HUES48 (cell line): ENCODE data around the gene SLC4A4.
A peak's percentile ranks its signal among the peaks of the same experiment; 100 is the strongest.

ENCODE experiments used
- H3K27ac ChIP-seq: one replicate; pipeline ENCODE4 v1.7.0; 2013; ENCODE audit warnings: low read depth, low read length, inconsistent platforms
- H3K27me3 ChIP-seq: 2 replicates; pipeline ENCODE4 v1.6.1; 2013; ENCODE audit warnings: mild to moderate bottlenecking, low read length; ENCODE audit not compliant: control insufficient read depth, insufficient read depth
- H3K36me3 ChIP-seq: 2 replicates; pipeline ENCODE4 v1.6.1; 2013; ENCODE audit warnings: low read length; ENCODE audit not compliant: control insufficient read depth, insufficient read depth
- H3K4me1 ChIP-seq: 2 replicates; pipeline ENCODE4 v1.6.1; 2013; ENCODE audit warnings: mild to moderate bottlenecking, low read length; ENCODE audit not compliant: control insufficient read depth, insufficient read depth
- H3K4me3 ChIP-seq: 2 replicates; pipeline ENCODE4 v1.5.1; 2013; ENCODE audit warnings: mild to moderate bottlenecking, low read depth, low read length
- H3K9ac ChIP-seq: 2 replicates; pipeline ENCODE4 v1.6.1; 2013; ENCODE audit warnings: mild to moderate bottlenecking, low read depth, low read length, moderate library complexity
- H3K9me3 ChIP-seq: 2 replicates; pipeline ENCODE4 v1.6.1; 2013; ENCODE audit warnings: low read length; ENCODE audit not compliant: control insufficient read depth, insufficient read depth

SLC4A4 gene

GRCh38 chr4:71338846-71339593 is at the start of gene SLC4A4:
Gene SLC4A4 (plus strand): TSS chr4:71339020.
- no peaks in the 10 kb centered on the region for H3K4me1 ChIP-seq
- no peaks in the 10 kb centered on the region for H3K27me3 ChIP-seq
- no peak within 1 kb of the TSS for H3K9ac ChIP-seq
- no peaks in the 10 kb centered on the region for H3K9me3 ChIP-seq
- H3K36me3 ChIP-seq: no peaks in the 10 kb centered on the region
- H3K27ac ChIP-seq: no peak within 1 kb of the TSS
- no peak within 1 kb of the TSS for H3K4me3 ChIP-seq

GRCh38 chr4:71290074-71290473 is 48.7 kb upstream of the SLC4A4 start:
- Histone ChIP-seq H3K4me1 (no peaks in the 10 kb centered on the region), H3K9ac (no peak overlapping the region), H3K27ac (no peak overlapping the region), H3K27me3 (no peaks in the 10 kb centered on the region), H3K4me3 (no peak overlapping the region), H3K9me3 (no peaks in the 10 kb centered on the region), H3K36me3 (no peaks in the 10 kb centered on the region)

- Histone ChIP-seq H3K9ac (no peak overlapping the region), H3K36me3 (no peaks in the 10 kb centered on the region), H3K4me3 (no peak overlapping the region), H3K9me3 (no peaks in the 10 kb centered on the region), H3K4me1 (no peaks in the 10 kb centered on the region), H3K27ac (no peak overlapping the region), H3K27me3 (no peaks in the 10 kb centered on the region)
Measured at GRCh38 chr4:71290476-71290875, 48.3 kb upstream of the SLC4A4 start.

- Histone ChIP-seq H3K9ac (no peak overlapping the region), H3K9me3 (no peaks in the 10 kb centered on the region), H3K27me3 (no peaks in the 10 kb centered on the region), H3K4me3 (no peak overlapping the region), H3K27ac (no peak overlapping the region), H3K4me1 (no peaks in the 10 kb centered on the region), H3K36me3 (no peaks in the 10 kb centered on the region)
Measured at GRCh38 chr4:71292228-71292627, 46.6 kb upstream of the SLC4A4 start.

GRCh38 chr4:71293705-71294104 is 45.1 kb upstream of the SLC4A4 start:
- H3K9me3 ChIP-seq: no peaks in the 10 kb centered on the region
- H3K4me1 ChIP-seq: no peaks in the 10 kb centered on the region
- H3K27me3 ChIP-seq: no peaks in the 10 kb centered on the region
- no peak overlapping the region for H3K9ac ChIP-seq
- no peak overlapping the region for H3K4me3 ChIP-seq
- no peaks in the 10 kb centered on the region for H3K36me3 ChIP-seq
- no peak overlapping the region for H3K27ac ChIP-seq

GRCh38 chr4:71294301-71294700 is 44.5 kb upstream of the SLC4A4 start:
- Histone ChIP-seq H3K9ac (no peak overlapping the region), H3K9me3 (no peaks in the 10 kb centered on the region), H3K4me1 (no peaks in the 10 kb centered on the region), H3K27me3 (no peaks in the 10 kb centered on the region), H3K4me3 (no peak overlapping the region), H3K27ac (no peak overlapping the region), H3K36me3 (no peaks in the 10 kb centered on the region)

- no peaks in the 10 kb centered on the region for H3K36me3 ChIP-seq
- no peak overlapping the region for H3K4me3 ChIP-seq
- no peaks in the 10 kb centered on the region for H3K9me3 ChIP-seq
- no peak overlapping the region for H3K27ac ChIP-seq
- H3K27me3 ChIP-seq: no peaks in the 10 kb centered on the region
- H3K4me1 ChIP-seq: no peaks in the 10 kb centered on the region
- H3K9ac ChIP-seq: no peak overlapping the region
Measured at GRCh38 chr4:71296945-71297344, 41.9 kb upstream of the SLC4A4 start.

GRCh38 chr4:71300362-71300761 is 38.5 kb upstream of the SLC4A4 start:
- no peak overlapping the region for H3K9ac ChIP-seq
- H3K4me3 ChIP-seq: no peak overlapping the region
- H3K4me1 ChIP-seq: peaks cover 22% of the 10 kb centered on the region
- H3K9me3 ChIP-seq: no peaks in the 10 kb centered on the region
- H3K27ac ChIP-seq: no peak overlapping the region
- no peaks in the 10 kb centered on the region for H3K27me3 ChIP-seq
- H3K36me3 ChIP-seq: no peaks in the 10 kb centered on the region

- Histone ChIP-seq H3K4me3 (no peak overlapping the region), H3K9ac (no peak overlapping the region), H3K9me3 (no peaks in the 10 kb centered on the region), H3K27ac (no peak overlapping the region), H3K4me1 (peaks cover 22% of the 10 kb centered on the region), H3K36me3 (no peaks in the 10 kb centered on the region), H3K27me3 (no peaks in the 10 kb centered on the region)
Measured at GRCh38 chr4:71300964-71301363, 37.9 kb upstream of the SLC4A4 start.

GRCh38 chr4:71303287-71303686 is 35.5 kb upstream of the SLC4A4 start:
- Histone ChIP-seq H3K27ac (peak overlapping the region; percentile 59), H3K4me3 (no peak overlapping the region; the same call in 1 of the 2 replicates), H3K9ac (no peak overlapping the region)

GRCh38 chr4:71303850-71304249 is 35.0 kb upstream of the SLC4A4 start:
- H3K4me1 ChIP-seq: peaks cover 22% of the 10 kb centered on the region
- peak overlapping the region; percentile 59 for H3K27ac ChIP-seq
- H3K9me3 ChIP-seq: no peaks in the 10 kb centered on the region
- no peaks in the 10 kb centered on the region for H3K27me3 ChIP-seq
- H3K9ac ChIP-seq: no peak overlapping the region
- no peaks in the 10 kb centered on the region for H3K36me3 ChIP-seq
- no peak overlapping the region for H3K4me3 ChIP-seq

More at GRCh38 chr4:71303287-71303686, 35.5 kb upstream of the SLC4A4 start:
- Histone ChIP-seq H3K4me1 (peaks cover 22% of the 10 kb centered on the region), H3K9me3 (no peaks in the 10 kb centered on the region), H3K36me3 (no peaks in the 10 kb centered on the region), H3K27me3 (no peaks in the 10 kb centered on the region)
